GM12872 (cell line): ENCODE results near the gene TBC1D22A.

Experiments
- CTCF ChIP-seq: IDR thresholded peaks from 3 replicates; pipeline ENCODE4 v1.5.1; 2011; ENCODE audit warnings: low read depth, mild to moderate bottlenecking, low read length, moderate library complexity; ENCODE audit not compliant: insufficient read depth

TBC1D22A gene

DNA sequence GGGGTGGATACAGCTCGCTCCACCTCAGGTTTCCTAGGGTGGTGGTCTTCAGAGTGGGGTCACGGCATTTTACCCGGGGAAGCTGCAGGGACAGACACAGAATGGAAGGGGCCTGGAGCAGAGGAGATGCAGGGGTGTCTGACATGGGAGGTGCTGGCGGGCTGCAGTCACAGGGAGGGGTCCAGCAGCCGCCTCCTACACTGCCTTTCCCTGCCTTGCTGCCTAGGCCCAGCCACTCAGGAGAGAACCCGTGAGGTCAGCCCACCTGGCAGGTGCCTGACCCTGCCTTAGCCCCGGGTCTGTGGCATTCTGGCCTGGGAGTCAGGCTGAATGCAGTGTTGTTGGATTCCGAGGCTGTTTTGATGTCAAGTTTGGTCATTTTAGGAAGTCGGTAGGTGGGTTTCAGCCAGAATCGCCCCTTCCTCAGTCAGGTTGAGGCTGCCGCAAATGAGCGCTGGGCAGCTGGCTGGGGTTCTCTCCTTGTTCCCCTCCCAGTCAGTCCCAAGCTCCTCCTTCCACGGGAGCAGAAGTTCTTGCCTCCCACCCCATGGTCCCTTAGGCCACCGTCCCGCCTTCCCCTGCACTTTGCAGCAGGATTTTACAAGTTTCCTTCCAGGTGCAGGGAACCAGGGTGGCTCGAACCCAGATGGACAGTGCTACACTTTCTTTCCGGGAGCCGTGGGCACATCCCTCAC, 294.5 kb downstream of the TBC1D22A start:
- TF ChIP-seq CTCF, result no peak

GRCh38 chr22:47057916-47058585, 295.6 kb downstream of the TBC1D22A start:
- TF ChIP-seq CTCF, result no peak

GRCh38 chr22:47059076-47059475, 296.6 kb downstream of the TBC1D22A start:
- TF ChIP-seq CTCF, result no peak

DNA sequence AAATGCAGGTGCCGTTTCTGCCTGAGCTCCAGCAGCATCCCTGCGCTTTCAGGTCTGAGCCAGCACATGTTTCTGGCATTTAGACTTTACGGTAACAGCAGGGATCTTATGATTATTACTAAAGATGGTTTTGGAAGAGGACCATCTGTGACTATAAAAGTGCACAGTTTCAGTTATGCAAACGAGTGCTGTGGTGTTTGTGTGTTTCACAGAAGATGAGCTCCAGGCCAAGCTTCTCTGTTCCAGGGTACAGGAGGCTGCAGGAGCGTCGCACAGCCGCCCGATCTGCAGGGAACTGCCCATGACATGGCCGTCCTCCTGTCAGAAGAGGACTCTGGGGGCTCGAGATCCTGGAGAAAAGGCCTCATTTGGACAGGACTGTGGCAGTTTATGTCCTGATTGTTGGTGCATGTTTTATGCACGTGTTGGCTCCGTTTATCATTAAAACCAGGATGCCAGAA, 297.3 kb downstream of the TBC1D22A start:
- TF ChIP-seq CTCF, result no peak

DNA sequence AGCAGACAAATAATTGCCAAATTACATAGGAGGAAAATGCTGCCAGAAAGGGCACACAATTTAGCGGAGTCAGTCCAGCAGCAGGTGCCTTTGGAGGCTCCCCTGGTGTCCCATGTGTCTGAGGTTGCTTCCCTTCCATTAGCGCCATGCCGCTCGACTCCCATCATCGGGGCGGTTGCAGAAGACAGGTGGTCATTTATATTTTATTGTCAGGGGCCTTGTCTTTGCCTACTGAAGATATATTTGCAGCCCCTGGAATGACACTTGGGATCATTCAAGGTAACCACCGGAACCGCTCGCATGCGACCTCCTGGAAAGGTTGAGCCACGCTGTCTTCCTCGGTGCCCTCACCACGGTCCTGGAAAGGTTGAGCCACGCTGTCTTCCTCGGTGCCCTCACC, 298.3 kb downstream of the TBC1D22A start:
- TF ChIP-seq CTCF, result no peak

GRCh38 chr22:47061226-47061625, 298.8 kb downstream of the TBC1D22A start:
- no peak for TF ChIP-seq CTCF

GRCh38 chr22:47062126-47062525, 299.7 kb downstream of the TBC1D22A start:
- TF ChIP-seq CTCF, result no peak
